Thyroid gland (tissue), 4 donors: ENCODE measurements around the gene OR1F1.

Experiments used
- POLR2A ChIP-seq, 2 donors: fragments of 450-650 bp; IDR thresholded peaks; one replicate each; pipeline ENCODE4 v1.6.1; 2017; ENCODE audit warnings: antibody characterized with exemption in 2 of 2, mild to moderate bottlenecking in 2 of 2, moderate library complexity in 1 of 2
- TF ChIP-seq, protein P1 (sequence below), 6 experiments: fragments of 200-600 bp in 3 of 6; fragments of 450-650 bp in 3 of 6; sonication (generic) in 3 of 6; IDR thresholded peaks; one replicate each; pipeline ENCODE4 v1.5.1; 2016 to 2019; ENCODE audit warnings: antibody characterized with exemption in 6 of 6, mild to moderate bottlenecking in 2 of 6, inconsistent platforms in 1 of 6, moderate library complexity in 1 of 6

DNA sequence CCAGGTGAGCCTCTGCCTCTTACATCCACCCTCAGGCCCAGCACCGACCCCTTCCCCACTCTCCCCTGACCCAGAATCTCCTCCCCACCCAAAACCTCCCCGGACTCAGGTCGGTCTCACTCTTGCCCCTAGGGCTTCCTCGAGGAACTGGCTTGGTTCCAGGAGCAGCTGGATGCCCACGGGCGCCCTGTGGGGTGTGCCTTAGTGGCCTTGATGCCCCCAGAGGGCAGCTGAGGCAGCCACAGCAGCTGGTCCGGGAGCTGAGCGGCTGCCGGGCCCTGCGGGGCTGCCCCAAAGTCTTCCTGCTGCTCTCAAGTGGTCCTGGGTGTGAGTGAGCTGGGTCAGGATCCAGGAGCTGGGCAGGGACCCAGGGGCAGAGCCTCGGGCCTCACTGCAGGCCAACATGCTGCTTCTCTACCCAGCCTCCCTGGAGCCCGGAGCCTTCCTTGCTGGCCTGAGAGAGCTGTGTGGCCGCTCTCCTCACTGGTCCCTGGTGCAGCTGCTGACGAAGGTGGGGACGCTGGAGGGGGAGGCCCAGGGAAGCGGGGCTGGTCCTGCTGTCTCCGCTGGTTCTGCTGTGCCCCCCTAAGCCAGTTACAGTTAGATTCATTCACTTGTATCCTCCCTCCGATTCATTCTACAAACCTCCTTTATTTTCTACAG, 43.6 kb upstream of the OR1F1 start:
- TF ChIP-seq, protein P1, sequence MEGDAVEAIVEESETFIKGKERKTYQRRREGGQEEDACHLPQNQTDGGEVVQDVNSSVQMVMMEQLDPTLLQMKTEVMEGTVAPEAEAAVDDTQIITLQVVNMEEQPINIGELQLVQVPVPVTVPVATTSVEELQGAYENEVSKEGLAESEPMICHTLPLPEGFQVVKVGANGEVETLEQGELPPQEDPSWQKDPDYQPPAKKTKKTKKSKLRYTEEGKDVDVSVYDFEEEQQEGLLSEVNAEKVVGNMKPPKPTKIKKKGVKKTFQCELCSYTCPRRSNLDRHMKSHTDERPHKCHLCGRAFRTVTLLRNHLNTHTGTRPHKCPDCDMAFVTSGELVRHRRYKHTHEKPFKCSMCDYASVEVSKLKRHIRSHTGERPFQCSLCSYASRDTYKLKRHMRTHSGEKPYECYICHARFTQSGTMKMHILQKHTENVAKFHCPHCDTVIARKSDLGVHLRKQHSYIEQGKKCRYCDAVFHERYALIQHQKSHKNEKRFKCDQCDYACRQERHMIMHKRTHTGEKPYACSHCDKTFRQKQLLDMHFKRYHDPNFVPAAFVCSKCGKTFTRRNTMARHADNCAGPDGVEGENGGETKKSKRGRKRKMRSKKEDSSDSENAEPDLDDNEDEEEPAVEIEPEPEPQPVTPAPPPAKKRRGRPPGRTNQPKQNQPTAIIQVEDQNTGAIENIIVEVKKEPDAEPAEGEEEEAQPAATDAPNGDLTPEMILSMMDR (IDR thresholded peaks at IDR 0.05), result no peak
- no peak for TF ChIP-seq POLR2A (IDR thresholded peaks at IDR 0.05)
